ENCODE measurements around the gene MINAR2. TPM values are rescaled to one million over a fixed set of nuclear protein-coding genes. Genes with fewer than 3 reads are reported as not detected.

MINAR2 gene
- polyA plus RNA-seq, 1 experiment = not detected

DNA sequence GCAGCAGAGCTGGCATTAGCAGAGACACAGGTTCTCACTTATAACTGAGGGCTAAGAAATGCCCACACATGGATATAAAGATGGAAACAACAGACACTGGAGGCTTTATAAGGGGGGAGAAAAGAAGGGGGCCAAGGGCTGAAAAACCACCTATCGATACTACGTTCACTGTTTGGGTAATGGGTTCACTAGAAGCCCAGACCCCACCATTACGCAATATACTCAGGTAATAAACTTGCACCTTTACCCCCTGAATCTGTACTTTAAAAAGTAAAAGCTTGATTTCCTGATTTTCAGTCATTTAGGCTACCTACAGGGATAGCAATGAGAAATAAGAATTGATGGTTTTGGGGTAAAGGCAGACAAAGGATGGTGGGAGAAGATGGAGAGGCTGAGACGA is 1.9 kb upstream of the MINAR2 start:
- ChIA-PET CTCF (no interaction called here), POLR2A (no interaction called here)
- Histone ChIP-seq H3K9me3 (ENCODE audit: control insufficient read depth, insufficient read depth, low read length) (no peaks in the 10 kb centered on the region), H3K27me3 (ENCODE audit: control insufficient read depth, insufficient read depth, low read length) (no peaks in the 10 kb centered on the region), H3K27ac (ENCODE audit: low read depth, low read length) (no peak overlapping the region), H3K4me3 (ENCODE audit: low read depth, low read length) (no peak overlapping the region)
- TF ChIP-seq, protein P1, sequence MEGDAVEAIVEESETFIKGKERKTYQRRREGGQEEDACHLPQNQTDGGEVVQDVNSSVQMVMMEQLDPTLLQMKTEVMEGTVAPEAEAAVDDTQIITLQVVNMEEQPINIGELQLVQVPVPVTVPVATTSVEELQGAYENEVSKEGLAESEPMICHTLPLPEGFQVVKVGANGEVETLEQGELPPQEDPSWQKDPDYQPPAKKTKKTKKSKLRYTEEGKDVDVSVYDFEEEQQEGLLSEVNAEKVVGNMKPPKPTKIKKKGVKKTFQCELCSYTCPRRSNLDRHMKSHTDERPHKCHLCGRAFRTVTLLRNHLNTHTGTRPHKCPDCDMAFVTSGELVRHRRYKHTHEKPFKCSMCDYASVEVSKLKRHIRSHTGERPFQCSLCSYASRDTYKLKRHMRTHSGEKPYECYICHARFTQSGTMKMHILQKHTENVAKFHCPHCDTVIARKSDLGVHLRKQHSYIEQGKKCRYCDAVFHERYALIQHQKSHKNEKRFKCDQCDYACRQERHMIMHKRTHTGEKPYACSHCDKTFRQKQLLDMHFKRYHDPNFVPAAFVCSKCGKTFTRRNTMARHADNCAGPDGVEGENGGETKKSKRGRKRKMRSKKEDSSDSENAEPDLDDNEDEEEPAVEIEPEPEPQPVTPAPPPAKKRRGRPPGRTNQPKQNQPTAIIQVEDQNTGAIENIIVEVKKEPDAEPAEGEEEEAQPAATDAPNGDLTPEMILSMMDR (IDR thresholded peaks at IDR 0.05; ENCODE audit: low read depth, low read length) = no peak
- no peak for DNase-seq (ENCODE audit: low read depth, low spot score)

DNA sequence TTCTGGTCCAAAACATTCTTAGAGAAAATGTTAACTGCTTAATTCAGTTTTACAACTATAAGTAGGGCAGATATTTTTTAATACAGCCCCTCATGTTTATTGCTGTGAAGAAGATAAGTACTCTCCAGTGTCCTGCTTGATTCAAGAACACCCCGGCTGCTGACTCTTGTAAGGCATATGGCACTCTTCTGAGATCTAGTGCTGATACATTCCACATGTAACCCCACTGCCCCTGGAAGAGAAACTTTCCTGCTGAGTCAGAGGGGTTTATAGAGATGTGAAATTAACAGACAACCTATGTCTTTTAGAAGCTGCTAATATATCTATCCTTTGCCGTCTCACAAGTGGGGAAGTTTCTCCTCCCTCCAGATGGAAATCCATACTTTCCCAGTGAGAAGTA is 1.0 kb upstream of the MINAR2 start:
- Histone ChIP-seq H3K4me3 (ENCODE audit: low read depth, low read length) (no peak overlapping the region), H3K9me3 (ENCODE audit: control insufficient read depth, insufficient read depth, low read length) (no peaks in the 10 kb centered on the region), H3K27ac (ENCODE audit: low read depth, low read length) (no peak overlapping the region), H3K27me3 (ENCODE audit: control insufficient read depth, insufficient read depth, low read length) (no peaks in the 10 kb centered on the region)
- ChIA-PET CTCF (no interaction called here), POLR2A (no interaction called here)
- TF ChIP-seq, protein P1 (IDR thresholded peaks at IDR 0.05; ENCODE audit: low read depth, low read length) = no peak
- no peak for DNase-seq (ENCODE audit: low read depth, low spot score)

DNA sequence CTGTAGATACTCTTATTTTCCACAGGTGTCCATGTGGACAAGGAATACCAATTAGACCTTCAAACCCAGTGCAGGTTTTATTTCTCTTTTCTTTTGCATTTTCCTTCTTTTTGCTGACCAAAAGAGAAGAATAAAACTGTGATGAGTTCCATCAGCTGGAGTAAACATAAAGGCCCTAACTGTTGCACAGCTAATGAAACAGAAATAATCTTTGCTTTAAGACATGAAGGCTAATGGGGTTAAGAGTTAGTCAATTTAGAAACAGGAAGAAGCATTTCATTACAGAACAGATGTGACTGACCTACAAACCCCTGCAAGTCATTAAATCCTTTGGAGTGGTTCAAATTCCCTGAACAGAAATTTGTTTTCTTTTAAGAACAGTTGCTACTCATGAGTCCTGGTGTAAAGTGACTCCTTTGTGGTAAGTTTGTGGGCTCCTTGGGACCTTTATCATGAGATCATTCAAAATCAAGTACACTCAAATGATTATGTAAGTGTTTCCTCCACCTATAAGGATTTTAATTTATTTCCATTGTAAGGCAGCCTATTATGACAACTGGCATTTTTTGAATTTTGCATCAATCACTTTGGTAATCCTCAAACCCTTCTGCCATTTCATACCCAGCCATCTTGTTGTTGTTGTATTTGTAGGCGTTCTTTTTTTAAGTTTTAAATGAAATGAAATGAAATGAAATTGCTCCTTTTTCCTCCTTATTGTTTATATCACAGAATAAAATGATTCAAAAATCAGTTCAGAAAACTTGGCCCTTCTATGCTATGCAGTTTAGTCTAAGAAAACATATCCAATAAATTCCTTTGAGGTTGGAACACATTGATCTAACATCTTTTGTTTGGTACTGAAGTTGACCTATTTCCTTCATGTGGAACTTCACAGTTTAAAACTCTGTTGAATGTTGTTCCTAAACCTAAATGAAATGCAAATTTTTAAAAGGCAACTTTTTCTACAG is 1.3 kb downstream of the MINAR2 start:
- CTCF ChIA-PET = interaction anchor here (1.2 kb wide), 1 partner anchor 103 kb away, joined by 3 read pairs; no protein-coding TSS in a partner anchor
- Histone ChIP-seq H3K27ac (ENCODE audit: low read depth, low read length) (no peak overlapping the region), H3K9me3 (ENCODE audit: control insufficient read depth, insufficient read depth, low read length) (no peaks in the 10 kb centered on the region), H3K4me3 (ENCODE audit: low read depth, low read length) (no peak overlapping the region), H3K27me3 (ENCODE audit: control insufficient read depth, insufficient read depth, low read length) (no peaks in the 10 kb centered on the region)
- TF ChIP-seq, protein P1 (IDR thresholded peaks at IDR 0.05; ENCODE audit: low read depth, low read length) = no peak
- POLR2A ChIA-PET = no interaction called here
- DNase-seq (ENCODE audit: low read depth, low spot score) = no peak

DNA sequence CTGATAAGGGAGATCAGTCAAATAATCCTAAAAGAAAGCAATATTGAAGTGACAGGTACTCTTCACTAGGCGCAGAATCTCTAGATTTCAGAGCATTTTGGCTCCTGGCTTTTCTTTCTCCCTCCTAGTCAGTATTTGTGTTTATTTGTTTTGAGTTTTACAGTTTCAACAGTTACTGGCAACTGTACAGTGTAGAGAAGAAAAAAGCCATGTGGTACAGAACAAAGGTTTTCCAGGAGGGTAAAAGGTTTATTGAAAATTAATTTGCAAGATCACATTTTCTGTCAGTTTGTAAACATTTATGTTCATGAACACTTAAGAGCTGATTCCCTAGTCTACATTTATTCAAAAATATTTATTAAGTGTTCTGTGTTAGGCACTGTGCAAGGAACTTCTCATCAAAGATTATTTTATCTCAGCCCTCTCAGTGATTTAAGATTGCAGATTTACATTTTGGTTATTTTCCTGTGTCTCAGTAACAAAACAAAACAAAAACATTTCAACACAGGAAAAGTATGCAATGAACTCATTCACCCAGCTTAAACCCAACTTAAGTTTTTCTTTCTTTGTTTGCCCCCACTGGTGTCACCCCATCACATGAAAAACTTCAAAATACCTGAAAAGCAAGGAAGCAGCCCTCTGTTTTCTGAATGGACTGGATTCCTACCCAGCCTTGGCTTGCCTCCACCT is 12.9 kb downstream of the MINAR2 start:
- Histone ChIP-seq H3K9me3 (ENCODE audit: control insufficient read depth, insufficient read depth, low read length) (no peaks in the 10 kb centered on the region), H3K27ac (ENCODE audit: low read depth, low read length) (no peak overlapping the region), H3K4me3 (ENCODE audit: low read depth, low read length) (no peak overlapping the region), H3K27me3 (ENCODE audit: control insufficient read depth, insufficient read depth, low read length) (no peaks in the 10 kb centered on the region)
- ChIA-PET CTCF (interaction anchor here (3.9 kb wide), 1 partner anchor 10 kb away, joined by 25 read pairs; no protein-coding TSS in a partner anchor), POLR2A (interaction anchor here (0.7 kb wide), 1 partner anchor 10 kb away, joined by 3 read pairs; no protein-coding TSS in a partner anchor)
- DNase-seq (ENCODE audit: low read depth, low spot score) = no peak
- TF ChIP-seq, protein P1 (IDR thresholded peaks at IDR 0.05; ENCODE audit: low read depth, low read length) = no peak

Data from AG04450 (cell line).